DMS 273 (cell line): ENCODE measurements around the gene RIMS3.
"Not testable (repeated sequence)": the region's sequence is repeated elsewhere in the genome, so short reads cannot be mapped to it uniquely, and the experiment has no call there.

ENCODE experiments used
- DNase-seq: peaks from one replicate; lab custom pipeline; 2025; ENCODE audit not compliant: unreplicated experiment; lab: John Stamatoyannopoulos, UW

The RIMS3 gene

DNA sequence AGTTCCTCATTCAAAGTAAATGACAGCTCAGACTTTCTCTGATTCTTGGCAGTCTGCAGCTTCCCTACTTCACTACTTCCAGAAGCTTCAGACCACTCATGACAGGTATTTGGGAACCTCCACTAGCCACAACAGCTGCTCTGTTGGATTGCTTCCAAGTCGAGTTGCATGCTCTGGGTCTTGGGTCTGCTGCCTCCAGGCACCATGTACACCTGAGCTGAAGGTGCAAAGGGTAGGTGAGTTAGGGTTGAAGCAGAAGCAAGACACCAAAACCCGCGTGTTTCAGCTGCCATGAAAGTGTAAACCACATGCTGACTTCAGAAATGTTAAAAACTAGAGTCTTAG is 71.3 kb downstream of the RIMS3 start:
- DNase-seq, result peak; percentile 94

DNA sequence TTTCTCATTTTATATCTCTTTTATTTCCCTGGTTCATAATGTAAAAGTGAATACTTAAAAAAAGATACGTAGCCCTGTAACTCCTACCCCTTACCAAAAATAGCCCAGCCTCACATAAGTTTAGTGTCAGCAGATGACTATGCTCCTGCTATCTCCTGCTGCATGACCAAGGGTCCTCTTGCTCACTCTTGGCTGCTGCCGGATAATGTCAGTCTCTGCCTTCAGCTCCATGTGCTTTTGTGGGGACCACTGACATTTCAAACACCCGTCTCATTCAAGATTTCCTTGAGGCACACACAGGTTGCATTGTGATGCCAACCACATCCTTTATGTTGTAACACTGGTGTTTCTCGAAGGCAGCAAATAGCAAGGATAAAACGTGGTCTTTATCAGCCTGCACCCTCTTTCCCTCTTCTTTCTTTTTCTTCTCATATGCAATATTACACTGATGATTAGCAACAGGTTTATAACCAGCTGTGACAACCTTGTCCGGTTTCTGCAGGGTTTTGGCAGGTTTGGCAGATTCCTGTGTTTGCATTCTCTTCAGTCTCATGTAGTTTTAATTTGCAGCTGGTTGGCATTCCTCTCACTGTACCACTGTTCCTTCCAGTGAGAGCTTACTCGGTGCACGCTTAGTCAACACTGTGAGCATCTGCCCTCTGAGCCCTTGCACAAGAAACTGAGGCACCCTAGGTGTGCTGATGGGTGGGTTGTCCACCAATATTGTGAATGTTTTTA is 71.9 kb downstream of the RIMS3 start:
- no peak for DNase-seq

DNA sequence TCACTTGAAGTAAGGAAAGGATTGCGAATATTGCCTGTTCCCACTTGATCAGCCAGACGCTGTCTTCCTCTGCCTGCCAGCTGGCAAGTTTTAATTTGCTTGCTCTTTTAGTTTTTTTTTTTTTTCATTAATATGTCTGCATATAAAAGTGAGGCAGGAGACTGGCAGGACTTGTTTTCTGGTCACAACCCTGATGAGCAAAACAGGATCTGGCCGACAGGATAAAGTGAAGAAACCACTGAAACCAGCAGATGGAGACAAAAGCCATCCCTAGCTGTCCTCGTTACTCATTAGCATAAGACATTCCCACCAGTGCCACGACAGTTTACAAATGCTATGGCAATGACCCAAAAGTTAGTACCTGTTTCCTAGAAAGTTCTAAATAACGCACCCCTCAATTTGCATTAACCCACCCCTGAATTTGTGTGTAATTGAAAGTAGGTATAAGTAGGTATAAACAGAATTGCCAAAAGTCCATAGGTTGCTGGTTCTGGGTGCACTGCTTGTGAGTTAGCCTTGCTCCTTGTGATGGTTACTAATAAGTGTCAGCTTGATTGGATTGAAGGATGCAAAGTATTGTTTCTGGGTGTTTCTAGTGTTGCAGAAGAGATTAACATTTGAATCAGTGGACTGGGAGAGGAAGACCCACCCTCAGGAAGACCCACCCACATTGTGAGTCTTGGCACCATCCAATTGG is 73.2 kb downstream of the RIMS3 start:
- DNase-seq, result peak; percentile 99

DNA sequence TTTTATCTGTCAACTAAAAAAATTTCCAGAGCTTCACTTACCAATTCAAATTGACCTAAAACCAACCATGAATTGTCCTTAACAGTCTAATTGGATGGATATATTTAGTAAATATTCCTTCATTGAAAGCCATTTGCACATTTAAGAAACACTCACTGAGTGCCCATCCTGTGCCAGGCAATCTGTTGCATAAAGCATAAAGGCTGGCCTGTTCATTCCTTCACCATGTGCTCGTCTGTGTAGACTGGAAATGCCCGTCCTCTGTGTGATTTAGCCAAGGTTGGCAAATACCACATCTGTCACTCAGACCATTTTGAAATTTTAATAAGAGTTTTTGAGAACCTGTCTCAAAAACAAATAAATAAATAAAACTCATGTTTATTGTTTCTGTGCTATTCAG is 76.9 kb downstream of the RIMS3 start:
- DNase-seq, result peak; percentile 96

DNA sequence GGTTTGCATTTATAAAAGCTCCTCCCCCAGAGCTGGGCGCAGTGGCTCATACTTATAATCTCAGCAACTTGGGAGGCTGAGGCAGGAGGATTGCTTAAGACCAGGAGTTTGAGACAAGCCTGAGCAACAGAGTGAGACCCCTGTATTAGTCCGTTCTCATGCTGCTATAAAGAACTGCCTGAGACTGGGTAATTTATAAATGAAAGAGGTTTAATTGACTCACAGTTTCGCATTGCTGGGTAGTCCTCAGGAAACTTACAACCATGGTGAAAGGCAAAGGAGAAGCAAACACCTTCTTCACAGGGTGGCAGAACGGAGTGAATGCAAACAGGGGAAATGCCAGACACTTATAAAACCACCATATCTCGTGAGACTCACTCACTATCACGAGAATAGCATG is 81.5 kb downstream of the RIMS3 start:
- no peak for DNase-seq

DNA sequence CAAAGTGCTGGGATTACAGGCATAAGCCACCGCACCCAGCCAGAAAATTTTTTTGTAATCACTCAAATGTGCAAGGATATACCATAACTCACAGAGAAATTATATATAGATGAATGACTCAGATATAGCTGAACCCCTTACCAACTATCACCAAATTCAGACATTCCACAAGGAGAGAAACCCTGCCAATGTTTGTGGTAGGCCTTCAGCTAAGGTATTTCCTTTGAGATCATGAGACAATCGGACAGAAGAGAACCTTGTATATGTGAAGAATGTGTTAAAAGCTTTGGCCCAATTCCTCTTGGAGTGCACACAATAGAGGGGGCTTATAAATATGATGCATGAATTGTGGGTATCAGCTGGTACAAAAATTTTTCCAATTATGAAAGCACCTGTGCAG is 83.4 kb downstream of the RIMS3 start:
- DNase-seq, result no peak

DNA sequence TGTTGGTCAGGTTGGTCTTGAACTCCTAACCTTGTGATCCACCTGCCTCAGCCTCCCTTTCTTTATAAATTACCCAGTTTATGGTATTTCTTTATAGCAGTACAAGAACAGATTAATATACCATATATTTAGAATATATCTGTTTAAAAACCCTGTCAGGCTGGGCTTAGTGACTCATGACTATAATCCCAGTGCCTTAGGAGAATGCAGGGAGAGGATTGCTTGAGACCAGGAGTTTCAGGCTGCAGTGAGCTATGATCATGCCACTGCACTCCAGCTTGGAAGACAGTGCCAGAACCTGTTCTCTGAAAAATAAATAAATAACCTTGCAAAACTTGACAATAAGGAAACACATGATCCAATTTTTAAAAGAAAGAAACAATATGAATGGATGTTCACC is 90.1 kb downstream of the RIMS3 start:
- no peak for DNase-seq

DNA sequence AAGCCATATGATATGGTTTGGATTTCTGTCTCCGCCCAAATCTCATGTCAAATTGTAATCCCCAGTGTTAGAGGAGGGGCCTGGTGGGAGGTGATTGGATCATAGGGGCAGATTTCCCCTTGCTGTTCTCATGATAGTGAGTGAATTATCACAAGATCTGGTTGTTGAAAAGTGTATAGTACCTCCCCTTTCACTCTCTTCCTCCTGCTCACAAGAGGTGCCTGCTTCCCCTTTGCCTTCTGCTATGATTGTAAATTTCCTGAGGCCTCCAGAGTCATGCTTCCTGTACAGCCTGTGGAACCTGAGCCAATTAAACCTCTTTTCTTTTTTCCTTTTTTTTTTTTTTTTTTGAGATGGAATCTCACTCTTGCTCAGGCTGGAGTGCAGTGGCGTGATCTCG is 90.7 kb downstream of the RIMS3 start:
- DNase-seq, result not testable (repeated sequence)
